K562 (cell line): ENCODE measurements around the gene RAP1GAP2. TPM values are rescaled to one million over a fixed set of nuclear protein-coding genes. Genes with fewer than 3 reads are reported as not detected.

ENCODE experiments used
- ATAC-seq: fragments of 200-7000 bp; cut with Tn5 transposase; 3 replicates; pipeline ENCODE4 v1.9.1; 2020; ENCODE audit warnings: moderate library complexity
- BruUV-seq: library from RNA; stranded (reverse); fragments of 400-500 nt; replicated peaks from 2 replicates; lab custom pipeline; 2021; lab: Mats Ljungman, UMichigan
- CTCF ChIA-PET: fragments of 300-600 bp; formaldehyde crosslinking; extraction: SDS; loops from one replicate; lab custom pipeline; 2021; ENCODE audit warnings: low intra/inter-chr PET ratio; lab: Yijun Ruan, JAX
- POLR2A ChIA-PET: fragments of 300-600, 350-650 bp; sonication (Branson Sonifier 250); formaldehyde crosslinking; extraction: SDS; loops from one replicate; lab custom pipeline; 2021; ENCODE audit warnings: antibody characterized with exemption, inconsistent platforms; lab: Yijun Ruan, JAX
- DNase-seq, 4 experiments: peaks; one replicate each; pipeline versions ENCODE4 v3.0.0 to v3.0.0-alpha.2; 2011 to 2018; ENCODE audit warnings: low spot score in 3 of 4, mixed read lengths in 3 of 4; ENCODE audit errors: extremely low read depth in 1 of 4
- FAIRE-seq: peaks from 2 replicates; lab custom pipeline; 2011; peaks lifted over from hg19 to GRCh38; lab: Jason Lieb, UNC
- H2AFZ ChIP-seq: 2 replicates; pipeline ENCODE4 v1.6.0; 2011; ENCODE audit warnings: low read depth, low read length, control low read depth, inconsistent platforms
- H3K27ac ChIP-seq: fragments of 200-600 bp; 3 replicates; pipeline ENCODE4 v1.8.0; 2011; ENCODE audit warnings: low read depth, mild to moderate bottlenecking, control low read depth, inconsistent platforms, low read length, moderate library complexity, mixed read lengths; ENCODE audit errors: extremely low read depth
- H3K27me3 ChIP-seq, 2 experiments: fragments of 300-600 bp in 1 of 2; 2 replicates in 1 of 2; 3 replicates in 1 of 2; pipeline versions ENCODE4 v1.6.0 to v1.8.0; 2011; ENCODE audit warnings: inconsistent platforms in 2 of 2, low read length in 2 of 2, mild to moderate bottlenecking in 1 of 2, mixed read lengths in 1 of 2, moderate library complexity in 1 of 2; ENCODE audit not compliant: control insufficient read depth in 2 of 2, insufficient read depth in 2 of 2
- H3K36me3 ChIP-seq: fragments of 300-600 bp; 3 replicates; pipeline ENCODE4 v1.8.0; 2011; ENCODE audit warnings: mild to moderate bottlenecking, low read length, inconsistent platforms; ENCODE audit not compliant: control insufficient read depth, insufficient read depth
- H3K4me1 ChIP-seq, 2 experiments: fragments of 200-600 bp in 1 of 2; replicated peaks in 1 of 2; 2 replicates in 1 of 2; 3 replicates in 1 of 2; pipeline versions ENCODE4 v1.5.1 to v1.8.0; 2011; ENCODE audit warnings: inconsistent platforms in 2 of 2, low read length in 2 of 2, mild to moderate bottlenecking in 1 of 2, mixed read lengths in 1 of 2, moderate library complexity in 1 of 2; ENCODE audit not compliant: control insufficient read depth in 2 of 2, insufficient read depth in 2 of 2
- H3K4me2 ChIP-seq: 2 replicates; pipeline ENCODE4 v1.6.1; 2011; ENCODE audit warnings: low read length, control low read depth, inconsistent platforms, mixed read lengths; ENCODE audit not compliant: insufficient read depth
- H3K4me3 ChIP-seq: fragments of 200-600 bp; sonication (generic), shearing (Covaris generic); 2 replicates; pipeline ENCODE4 v1.5.1; 2016; ENCODE audit warnings: control low read depth, inconsistent platforms
- H3K79me2 ChIP-seq: fragments of 200-600 bp; 3 replicates; pipeline ENCODE4 v1.8.0; 2011; ENCODE audit warnings: low read length, inconsistent platforms; ENCODE audit not compliant: control insufficient read depth, insufficient read depth
- H3K9ac ChIP-seq, 2 experiments: 2 replicates each; pipeline versions ENCODE4 v1.6.0 to v1.6.1; 2011; ENCODE audit warnings: low read depth in 2 of 2, low read length in 2 of 2, control low read depth in 1 of 2, inconsistent platforms in 1 of 2, mild to moderate bottlenecking in 1 of 2, mixed read lengths in 1 of 2; ENCODE audit not compliant: insufficient read depth in 1 of 2
- H3K9me1 ChIP-seq: one replicate; pipeline ENCODE4 v1.6.0; 2011; ENCODE audit warnings: inconsistent platforms, mild to moderate bottlenecking, low read length, moderate library complexity; ENCODE audit not compliant: control insufficient read depth, insufficient read depth
- H3K9me3 ChIP-seq: replicated peaks from 2 replicates; pipeline ENCODE4 v1.5.1; 2011; ENCODE audit warnings: low read depth, low read length, inconsistent platforms; ENCODE audit not compliant: control insufficient read depth, insufficient read depth
- H4K20me1 ChIP-seq: replicated peaks from 2 replicates; pipeline ENCODE4 v1.6.1; 2011; ENCODE audit warnings: low read length, inconsistent platforms, mixed read lengths; ENCODE audit not compliant: control insufficient read depth, insufficient read depth
- ATF1 ChIP-seq, 2 experiments: fragments of 450-650 bp in 1 of 2; IDR thresholded peaks; 2 replicates each; pipeline ENCODE4 v1.6.1; 2016; ENCODE audit warnings: missing compliant biosample characterization in 1 of 2, missing genetic modification characterization in 1 of 2
- ATF4 ChIP-seq: fragments of 450-650 bp; formaldehyde crosslinking; IDR thresholded peaks from 2 replicates; pipeline ENCODE4 v1.4.0; 2022; ENCODE audit warnings: mild to moderate bottlenecking, moderate library complexity
- CREB1 ChIP-seq, 2 experiments: sonication (generic) in 1 of 2; formaldehyde crosslinking in 1 of 2; IDR thresholded peaks; 2 replicates each; pipeline versions ENCODE4 v1.6.1 to v1.8.0; 2012 to 2022; ENCODE audit warnings: inconsistent platforms in 1 of 2, mild to moderate bottlenecking in 1 of 2, missing genetic modification reagents in 1 of 2, moderate library complexity in 1 of 2
- HMGXB4 ChIP-seq: sonication (generic); formaldehyde crosslinking; IDR thresholded peaks from 2 replicates; pipeline ENCODE4 v1.8.1; 2023; ENCODE audit warnings: mild to moderate bottlenecking, missing genetic modification reagents
- JUN ChIP-seq, 2 experiments: sonication (generic) in 1 of 2; formaldehyde crosslinking in 1 of 2; IDR thresholded peaks; 2 replicates each; pipeline versions ENCODE4 v1.6.1 to v1.8.0; 2012 to 2022; ENCODE audit warnings: borderline replicate concordance in 2 of 2, mild to moderate bottlenecking in 2 of 2, improper control_type of control experiment in 1 of 2, low read depth in 1 of 2, low read length in 1 of 2, missing genetic modification reagents in 1 of 2
- KLF1 ChIP-seq: fragments of 450-650 bp; IDR thresholded peaks from 2 replicates; pipeline ENCODE4 v1.6.1; 2016; ENCODE audit warnings: missing genetic modification characterization, missing compliant biosample characterization
- L3MBTL2 ChIP-seq: fragments of 450-650 bp; IDR thresholded peaks from 2 replicates; pipeline ENCODE4 v1.6.1; 2016; ENCODE audit warnings: mild to moderate bottlenecking, moderate library complexity
- MCM7 ChIP-seq, 2 experiments: fragments of 450-650 bp; IDR thresholded peaks; 2 replicates each; pipeline ENCODE4 v1.6.1; 2016 to 2018
- NKRF ChIP-seq: fragments of 450-650 bp; IDR thresholded peaks from 2 replicates; pipeline ENCODE4 v1.6.1; 2016; ENCODE audit warnings: borderline replicate concordance
- RFX7 ChIP-seq: fragments of 250-450 bp; sonication (Bioruptor Pico); IDR thresholded peaks from 2 replicates; pipeline ENCODE4 v1.5.1; 2021; ENCODE audit warnings: mild to moderate bottlenecking
- SAP30 ChIP-seq: fragments of 200-600 bp; sonication (generic); IDR thresholded peaks from 2 replicates; pipeline ENCODE4 v1.6.1; 2012; ENCODE audit warnings: borderline replicate concordance, low read depth, mild to moderate bottlenecking, moderate library complexity, low read length, control low read depth, inconsistent platforms; ENCODE audit not compliant: insufficient read depth, poor library complexity, severe bottlenecking
- SETDB1 ChIP-seq: IDR thresholded peaks from one replicate; pipeline ENCODE4 v1.6.1; 2012; ENCODE audit warnings: low read length, control low read depth, inconsistent platforms
- SMC3 ChIP-seq: conservative IDR thresholded peaks from 2 replicates; pipeline ENCODE4 v1.6.1; 2011; ENCODE audit warnings: low read depth, low read length, improper control_type of control experiment; ENCODE audit not compliant: insufficient read depth
- STAT5A ChIP-seq: IDR thresholded peaks from 2 replicates; pipeline ENCODE4 v1.6.1; 2012; ENCODE audit warnings: low read length, inconsistent platforms, borderline replicate concordance
- ZNF282 ChIP-seq: sonication (generic); formaldehyde crosslinking; IDR thresholded peaks from 2 replicates; pipeline ENCODE4 v1.8.1; 2023; ENCODE audit warnings: missing genetic modification reagents
- ZNF408 ChIP-seq: fragments of 250-450 bp; sonication (Bioruptor Pico); IDR thresholded peaks from 2 replicates; pipeline ENCODE4 v1.4.0; 2020; ENCODE audit warnings: low read depth, mild to moderate bottlenecking, moderate library complexity
- ZNF57 ChIP-seq: fragments of 450-650 bp; formaldehyde crosslinking; IDR thresholded peaks from 2 replicates; pipeline ENCODE4 v1.4.0; 2020; ENCODE audit warnings: mild to moderate bottlenecking, moderate library complexity
- ZNF695 ChIP-seq: fragments of 450-650 bp; formaldehyde crosslinking; IDR thresholded peaks from 2 replicates; pipeline ENCODE4 v1.4.0; 2020; ENCODE audit warnings: mild to moderate bottlenecking, moderate library complexity
- WGBS: fragments of 100-300 bp; shearing (Covaris generic); methylation state at CpG from one replicate; pipeline ENCODE4 v1.1.6; 2016; ENCODE audit warnings: low coverage, mixed read lengths; ENCODE audit not compliant: insufficient coverage; ENCODE audit errors: missing lambda C conversion rate; 5-methylcytosine and 5-hydroxymethylcytosine counted together
- in situ Hi-C: fragments of 300-500 bp; cut with MboI; formaldehyde crosslinking; loops from 4 replicates; pipeline ENCODE4 v1.15.0; 2018; ENCODE audit warnings: inconsistent platforms, mixed read lengths
- intact Hi-C: fragments of 100-400 bp; cut with micrococcal nuclease; formaldehyde crosslinking; loops from 2 replicates; pipeline ENCODE4 v1.14.2; 2022
- polyA plus RNA-seq, 8 experiments: library from polyadenylated mRNA; depleted of rRNA in 4 of 8; stranded (reverse) in 5 of 8; unstranded in 3 of 8; fragments of >200 nt; fragmentation: Nextera tagmentation in 2 of 8; fragmentation: Illumina TruSeq in 1 of 8; extraction: Ambion mirVana in 2 of 8; extraction: Trizol in 1 of 8; gene quantifications; 2 replicates each; pipeline versions ENCODE4 v1.2.1 to v1.2.3, GENCODE V29; 2011 to 2014; ENCODE audit warnings: inconsistent platforms in 1 of 8, missing spikeins in 1 of 8
- total RNA-seq, 7 experiments: library from RNA; depleted of rRNA in 6 of 7; stranded (reverse); fragments of >200 nt in 6 of 7; fragmentation: Illumina TruSeq in 2 of 7; extraction: Trizol in 2 of 7; gene quantifications; 2 replicates each; pipeline versions ENCODE4 v1.2.1 to v1.2.3, GENCODE V29; 2011 to 2021; ENCODE audit warnings: low replicate concordance in 1 of 7

RAP1GAP2 gene
- total and polyA plus RNA-seq, 9 of the 15 experiments (the other 6 are each of a cell fraction or from before 2014, with no cell fraction given), result 0.01 to 1.3 (median 0.42) TPM; not detected in 1

- H2AFZ ChIP-seq, result no peak overlapping the region
- peaks cover 5 to 21% of the 10 kb centered on the region in 2 experiments; a peak in 4 of 5 replicates for H3K27me3 ChIP-seq
- no peaks in the 10 kb centered on the region for H3K36me3 ChIP-seq
- ATAC-seq, result no peak
- H3K9ac ChIP-seq, result no peak overlapping the region
- WGBS, result 14% methylated on average over 11 of the region's 11 CpGs
- no peaks in the 10 kb centered on the region for H3K9me3 ChIP-seq
- POLR2A ChIA-PET, result no interaction called here
- H3K9me1 ChIP-seq, result no peaks in the 10 kb centered on the region
- BruUV-seq, result no TSS peak
- H3K4me1 ChIP-seq, result no peaks in the 10 kb centered on the region
- TF ChIP-seq JUN (IDR thresholded peaks at IDR 0.05; ENCODE audit: borderline replicate concordance, low read depth, low read length) (no peak), JUN (CRISPR knock-in tag; IDR thresholded peaks at IDR 0.05; ENCODE audit: borderline replicate concordance) (no peak), MCM7 (IDR thresholded peaks at IDR 0.05) (no peak), L3MBTL2 (no peak), ATF4 (CRISPR knock-in tag) (no peak), STAT5A (no peak), RFX7 (CRISPR knock-in tag) (no peak), KLF1 (tag) (no peak), SAP30 (no peak), HMGXB4 (CRISPR knock-in tag) (no peak), SMC3 (no peak), NKRF (no peak), SETDB1 (no peak), ZNF695 (CRISPR knock-in tag) (no peak), ATF1 (CRISPR knock-in tag; IDR thresholded peaks at IDR 0.05) (no peak), ATF1 (tag; IDR thresholded peaks at IDR 0.05) (no peak), ZNF57 (no peak), ZNF408 (no peak), CREB1 (IDR thresholded peaks at IDR 0.05) (no peak), CREB1 (CRISPR knock-in tag; IDR thresholded peaks at IDR 0.05) (no peak), ZNF282 (CRISPR knock-in tag) (no peak)
- TF ChIP-seq, all 486 proteins: peak for 0
- H4K20me1 ChIP-seq, result no peaks in the 10 kb centered on the region
- CTCF ChIA-PET, result no interaction called here
- FAIRE-seq (no peak), DNase-seq (no peak)
- in situ Hi-C loops (no loop called here), intact Hi-C loops (no loop called here)
- H3K4me2 ChIP-seq, result no peak overlapping the region
- H3K27ac ChIP-seq, result no peak overlapping the region
- H3K4me3 ChIP-seq, result no peak overlapping the region
- H3K79me2 ChIP-seq, result no peaks in the 10 kb centered on the region
Observed at GRCh38 chr17:2916461-2916860, 120.2 kb downstream of the RAP1GAP2 start.
